ENCODE data around the gene SH2D3C. TPM values are rescaled to one million over a fixed set of nuclear protein-coding genes. Genes with fewer than 3 reads are reported as not detected.

The SH2D3C gene
- total and polyA plus RNA-seq, 9 of the 15 experiments (the other 6 are each of a cell fraction or from before 2014, with no cell fraction given): 0.03 to 1.2 (median 0.22) TPM; not detected in 1

DNA sequence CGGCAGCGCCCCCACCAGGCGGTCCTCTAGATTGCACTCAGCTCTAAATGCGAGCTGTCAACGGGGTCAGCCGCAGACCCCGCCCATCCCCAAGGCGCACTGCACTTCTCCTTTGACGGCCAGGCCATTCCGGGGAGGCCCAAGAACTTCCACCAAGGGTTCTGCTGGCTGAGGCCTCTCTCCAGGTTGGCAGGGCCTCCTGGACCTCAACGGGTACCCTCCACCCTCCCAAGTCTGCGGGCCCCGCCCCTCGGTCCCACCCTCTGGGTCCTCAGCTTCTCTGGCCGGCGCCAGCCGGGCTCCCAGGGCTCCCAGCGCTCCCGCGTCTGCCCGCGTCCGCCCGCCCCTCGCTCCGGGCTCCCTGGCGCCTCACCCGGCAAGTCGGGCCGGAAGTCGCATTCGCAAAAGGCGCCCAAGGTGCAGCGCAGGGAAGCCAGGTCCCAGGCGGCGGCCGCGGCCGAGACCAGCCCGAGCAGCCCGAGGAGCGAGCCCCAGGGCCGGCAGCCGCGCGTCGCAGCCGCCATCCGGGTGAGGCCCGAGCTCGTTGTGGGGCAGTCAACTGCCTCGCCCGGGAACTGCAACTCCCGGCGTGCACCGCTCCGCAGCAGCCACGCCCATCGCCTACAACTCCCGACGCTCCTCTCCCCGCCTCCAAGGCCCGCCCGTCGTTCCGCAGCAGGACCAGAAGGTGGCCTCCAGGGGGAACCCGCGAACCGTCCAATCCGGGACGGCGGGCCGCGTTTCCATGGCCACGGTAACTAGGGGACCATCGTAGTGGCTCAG, 43.5 kb downstream of the SH2D3C start, which contains the start of gene TOR2A (continued):
- TF ChIP-seq NFE2 (IDR thresholded peaks at IDR 0.05; ENCODE audit: low read depth) (0 out of 2 replicates have a peak, but pooled peaks have one; percentile 11), SP2 (IDR thresholded peaks at IDR 0.05; ENCODE audit: extremely low read depth, low read depth, low read length, poor library complexity, severe bottlenecking) (no peak), NONO (IDR thresholded peaks at IDR 0.05; ENCODE audit: low read depth in 2 of 2, low read length in 1 of 2) (peak; percentile 76 to 98), RBBP5 (IDR thresholded peaks at IDR 0.05; ENCODE audit: borderline replicate concordance, insufficient read depth, low read length, poor library complexity, severe bottlenecking) (peak; percentile 30), MBD2 (IDR thresholded peaks at IDR 0.05; ENCODE audit: borderline replicate concordance, low read depth) (peak; percentile 91), GTF2F1 (IDR thresholded peaks at IDR 0.05; ENCODE audit: low read depth, low read length) (0 out of 2 replicates have a peak, but pooled peaks have one; percentile 64), ZNF57 (CRISPR knock-in tag; IDR thresholded peaks at IDR 0.05) (no peak), E2F3 (CRISPR knock-in tag; IDR thresholded peaks at IDR 0.05) (0 out of 2 replicates have a peak, but pooled peaks have one; percentile 35), TAF15 (IDR thresholded peaks at IDR 0.05; ENCODE audit: low read depth, low read length) (no peak), POLR2A (conservative IDR thresholded peaks at IDR 0.05) (peak; percentile 79), ATF1 (CRISPR knock-in tag; IDR thresholded peaks at IDR 0.05) (no peak), ATF1 (tag; IDR thresholded peaks at IDR 0.05) (peak; percentile 86), ZZZ3 (IDR thresholded peaks at IDR 0.05) (no peak), GATAD2B (IDR thresholded peaks at IDR 0.05; ENCODE audit: borderline replicate concordance) (no peak), ZNF609 (CRISPR knock-in tag; IDR thresholded peaks at IDR 0.05; ENCODE audit: borderline replicate concordance) (no peak), ZNF239 (CRISPR knock-in tag; IDR thresholded peaks at IDR 0.05) (no peak), NBN (IDR thresholded peaks at IDR 0.05; ENCODE audit: low read depth) (peak; percentile 61; the same call in 1 of the 2 replicates), CBFB (CRISPR knock-in tag; IDR thresholded peaks at IDR 0.05) (no peak)
- TF ChIP-seq, protein P1, sequence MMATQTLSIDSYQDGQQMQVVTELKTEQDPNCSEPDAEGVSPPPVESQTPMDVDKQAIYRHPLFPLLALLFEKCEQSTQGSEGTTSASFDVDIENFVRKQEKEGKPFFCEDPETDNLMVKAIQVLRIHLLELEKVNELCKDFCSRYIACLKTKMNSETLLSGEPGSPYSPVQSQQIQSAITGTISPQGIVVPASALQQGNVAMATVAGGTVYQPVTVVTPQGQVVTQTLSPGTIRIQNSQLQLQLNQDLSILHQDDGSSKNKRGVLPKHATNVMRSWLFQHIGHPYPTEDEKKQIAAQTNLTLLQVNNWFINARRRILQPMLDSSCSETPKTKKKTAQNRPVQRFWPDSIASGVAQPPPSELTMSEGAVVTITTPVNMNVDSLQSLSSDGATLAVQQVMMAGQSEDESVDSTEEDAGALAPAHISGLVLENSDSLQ (IDR thresholded peaks at IDR 0.05): peak; percentile 78
- TF ChIP-seq, protein P2, sequence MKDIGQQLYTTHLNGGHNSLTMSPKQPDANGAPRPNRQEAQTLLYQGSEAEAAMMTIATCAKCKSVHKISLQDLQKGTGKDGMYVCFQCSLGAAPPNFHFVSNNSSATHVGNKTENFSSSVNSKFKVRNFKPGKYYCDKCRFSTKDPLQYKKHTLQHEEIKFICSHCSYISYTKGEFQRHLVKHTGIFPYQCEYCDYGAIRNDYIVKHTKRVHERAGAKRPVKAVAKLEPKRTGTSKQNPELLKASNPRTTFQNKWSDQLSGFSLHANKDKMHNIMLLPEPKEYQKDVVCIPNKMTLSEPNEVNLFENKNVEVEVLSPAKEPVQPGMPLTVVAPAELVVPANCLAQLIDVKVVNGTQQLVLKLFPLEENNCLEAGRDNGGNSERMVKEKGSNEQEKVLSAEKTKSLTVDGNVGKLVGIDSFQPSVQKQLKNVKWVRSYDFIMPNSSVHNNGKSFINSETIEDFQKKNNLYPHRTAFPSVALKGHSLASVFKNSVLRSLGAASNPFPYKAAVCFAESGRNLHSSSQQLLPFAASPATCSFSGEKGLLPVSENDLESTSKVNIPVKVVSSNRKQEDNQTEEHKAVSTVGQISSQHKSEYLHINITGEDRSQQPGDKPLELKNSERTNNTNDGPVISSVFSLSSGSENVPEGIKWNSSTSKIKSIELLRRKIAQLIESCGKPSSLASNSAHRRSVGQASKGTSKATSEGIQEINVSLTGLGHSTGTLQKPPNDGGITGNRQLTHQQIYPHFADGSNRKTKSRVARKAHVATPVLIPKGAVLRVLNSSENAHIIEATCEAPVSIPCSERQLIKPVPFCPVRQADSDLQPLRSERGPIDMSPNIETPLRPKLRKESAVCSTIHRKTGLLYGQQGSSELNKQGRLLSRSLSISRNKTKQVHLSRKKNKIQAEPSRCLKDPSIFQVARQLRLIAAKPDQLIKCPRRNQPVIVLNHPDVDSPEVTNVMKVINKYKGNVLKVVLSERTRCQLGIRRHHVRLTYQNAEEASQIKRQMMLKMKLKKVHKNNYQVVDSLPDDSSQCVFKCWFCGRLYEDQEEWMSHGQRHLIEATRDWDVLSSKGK (CRISPR knock-in tag; IDR thresholded peaks at IDR 0.05): no peak

Measured in K562 (cell line).